Upper lobe of right lung (tissue), 1 donor: ENCODE measurements around the gene PLXNB1. TPM values are rescaled to one million over a fixed set of nuclear protein-coding genes. Genes with fewer than 3 reads are reported as not detected.

ENCODE experiments used
- ATAC-seq: fragments of 200-7000 bp; cut with Tn5 transposase; one replicate; pipeline ENCODE4 v1.9.1; 2020; ENCODE audit warnings: mild to moderate bottlenecking, moderate library complexity
- DNase-seq: peaks from one replicate; pipeline ENCODE4 v3.0.0-alpha.2; 2020
- H3K27ac ChIP-seq: fragments of 200-600 bp; one replicate; pipeline ENCODE4 v1.8.0; 2022
- H3K27me3 ChIP-seq: fragments of 200-600 bp; one replicate; pipeline ENCODE4 v1.8.0; 2022; ENCODE audit warnings: mild to moderate bottlenecking
- H3K36me3 ChIP-seq: fragments of 200-600 bp; one replicate; pipeline ENCODE4 v1.8.0; 2022
- H3K4me1 ChIP-seq: fragments of 200-600 bp; one replicate; pipeline ENCODE4 v1.8.0; 2022
- H3K4me3 ChIP-seq: fragments of 200-600 bp; one replicate; pipeline ENCODE4 v1.8.0; 2022; ENCODE audit warnings: mild to moderate bottlenecking
- H3K9me3 ChIP-seq: fragments of 200-600 bp; one replicate; pipeline ENCODE4 v1.8.0; 2022
- CTCF ChIP-seq: fragments of 200-600 bp; IDR thresholded peaks from one replicate; pipeline ENCODE4 v1.8.0; 2022; ENCODE audit warnings: antibody characterized with exemption
- intact Hi-C: fragments of 100-400 bp; cut with DNase I; formaldehyde crosslinking; loops from one replicate; pipeline ENCODE4 v1.11.0; 2022
- total RNA-seq: library from RNA; stranded (reverse); fragmentation: NEBNext Ultra II Directional; extraction: Animal tissue kit (Norgen Biotek cat#: 25700); gene quantifications from one replicate; pipeline ENCODE4 v1.2.1, GENCODE V29; 2021
- donor health status: DM: no; HTN: yes; CAD: no; lungs with severe emphysema.

Gene PLXNB1
- total RNA-seq, 1 donor from 2014 or later = 103 TPM

GRCh38 chr3:48399387-48400172, 30.3 kb downstream of the PLXNB1 start:
- intact Hi-C loops = loop anchor here (5.0 kb wide), 1 partner anchor 38 kb away; no protein-coding TSS in a partner anchor
- peaks cover 14% of the 10 kb centered on the region for H3K4me1 ChIP-seq
- no peak overlapping the region for H3K4me3 ChIP-seq
- H3K9me3 ChIP-seq = no peaks in the 10 kb centered on the region
- TF ChIP-seq CTCF = no peak
- DNase-seq (no peak), ATAC-seq (peak; percentile 5)
- H3K27ac ChIP-seq = no peak overlapping the region
- no peaks in the 10 kb centered on the region for H3K36me3 ChIP-seq
- no peaks in the 10 kb centered on the region for H3K27me3 ChIP-seq

- H3K4me3 ChIP-seq = no peak overlapping the region
- H3K36me3 ChIP-seq = no peaks in the 10 kb centered on the region
- TF ChIP-seq CTCF = no peak
- ATAC-seq (no peak), DNase-seq (no peak)
- H3K9me3 ChIP-seq = no peaks in the 10 kb centered on the region
- peaks cover 14% of the 10 kb centered on the region for H3K4me1 ChIP-seq
- H3K27me3 ChIP-seq = no peaks in the 10 kb centered on the region
- intact Hi-C loops = no loop called here
- no peak overlapping the region for H3K27ac ChIP-seq
Observed at GRCh38 chr3:48398701-48399386, 31.0 kb downstream of the PLXNB1 start.

GRCh38 chr3:48397767-48398681, 31.9 kb downstream of the PLXNB1 start:
- Histone ChIP-seq H3K4me1 (peaks cover 14% of the 10 kb centered on the region), H3K27me3 (no peaks in the 10 kb centered on the region), H3K27ac (no peak overlapping the region), H3K36me3 (no peaks in the 10 kb centered on the region), H3K4me3 (no peak overlapping the region), H3K9me3 (no peaks in the 10 kb centered on the region)
- no peak for TF ChIP-seq CTCF
- DNase-seq (no peak), ATAC-seq (peak; percentile 13)
- intact Hi-C loops = no loop called here

GRCh38 chr3:48395714-48396113, 34.2 kb downstream of the PLXNB1 start:
- TF ChIP-seq CTCF = no peak
- no peak overlapping the region for H3K27ac ChIP-seq
- H3K27me3 ChIP-seq = no peaks in the 10 kb centered on the region
- no peaks in the 10 kb centered on the region for H3K9me3 ChIP-seq
- no peaks in the 10 kb centered on the region for H3K4me1 ChIP-seq
- ATAC-seq (no peak), DNase-seq (no peak)
- no peaks in the 10 kb centered on the region for H3K36me3 ChIP-seq
- H3K4me3 ChIP-seq = no peak overlapping the region
- intact Hi-C loops = no loop called here

DNA sequence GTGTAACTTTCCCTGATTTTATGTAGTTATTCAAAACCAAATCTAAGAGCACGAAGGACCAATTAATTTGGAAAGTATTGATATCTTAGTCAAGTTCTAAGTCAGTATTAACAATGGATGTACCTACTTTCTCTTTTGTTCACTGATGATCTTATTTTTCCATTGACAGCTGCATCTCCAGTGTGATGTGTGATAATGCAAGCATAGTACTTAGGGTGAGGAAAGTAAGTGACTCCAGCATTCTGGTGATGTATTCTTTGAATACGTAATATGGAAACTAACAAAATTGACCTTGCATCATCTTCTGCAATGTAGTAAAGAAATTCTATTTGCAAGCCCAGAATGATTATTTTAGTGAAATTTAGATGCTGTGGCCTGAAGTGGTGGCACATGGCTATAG, 35.5 kb downstream of the PLXNB1 start:
- H3K36me3 ChIP-seq = no peaks in the 10 kb centered on the region
- intact Hi-C loops = no loop called here
- no peak overlapping the region for H3K4me3 ChIP-seq
- DNase-seq = no peak
- H3K4me1 ChIP-seq = no peaks in the 10 kb centered on the region
- TF ChIP-seq CTCF = no peak
- H3K27me3 ChIP-seq = no peaks in the 10 kb centered on the region
- no peaks in the 10 kb centered on the region for H3K9me3 ChIP-seq
- no peak overlapping the region for H3K27ac ChIP-seq
- no peak for ATAC-seq
